GM03348 (cell line): Measurements from ENCODE around the gene PACSIN1.

Experiments used
- DNase-seq: peaks from one replicate; pipeline ENCODE4 v3.0.0; 2012; ENCODE audit warnings: low spot score

Gene PACSIN1

GRCh38 chr6:34562350-34562749 lies 96.5 kb downstream of the PACSIN1 start:
- DNase-seq, result no peak

GRCh38 chr6:34562861-34563512 lies 97.1 kb downstream of the PACSIN1 start:
- no peak for DNase-seq

GRCh38 chr6:34563513-34563870 lies 97.6 kb downstream of the PACSIN1 start:
- no peak for DNase-seq

GRCh38 chr6:34564181-34564580 lies 98.3 kb downstream of the PACSIN1 start:
- DNase-seq, result no peak

- no peak for DNase-seq
Observed at GRCh38 chr6:34565722-34566137, 99.9 kb downstream of the PACSIN1 start.

GRCh38 chr6:34566830-34567546 lies 101.1 kb downstream of the PACSIN1 start:
- DNase-seq, result no peak

- DNase-seq, result no peak
Observed at GRCh38 chr6:34568341-34569201, 102.7 kb downstream of the PACSIN1 start.

GRCh38 chr6:34569361-34569973 lies 103.6 kb downstream of the PACSIN1 start:
- no peak for DNase-seq

- no peak for DNase-seq
Observed at GRCh38 chr6:34570066-34570833, 104.4 kb downstream of the PACSIN1 start.

- DNase-seq, result no peak
Observed at GRCh38 chr6:34571388-34571787, 105.5 kb downstream of the PACSIN1 start.

GRCh38 chr6:34572021-34572420 lies 106.1 kb downstream of the PACSIN1 start:
- no peak for DNase-seq

- DNase-seq, result no peak
Observed at GRCh38 chr6:34572585-34572984, 106.7 kb downstream of the PACSIN1 start.

- no peak for DNase-seq
Observed at GRCh38 chr6:34573567-34574183, 107.8 kb downstream of the PACSIN1 start.

- no peak for DNase-seq
Observed at GRCh38 chr6:34574647-34575293, 108.9 kb downstream of the PACSIN1 start.

GRCh38 chr6:34575326-34575725 lies 109.5 kb downstream of the PACSIN1 start:
- DNase-seq, result no peak

- no peak for DNase-seq
Observed at GRCh38 chr6:34576286-34576955, 110.5 kb downstream of the PACSIN1 start.

- no peak for DNase-seq
Observed at GRCh38 chr6:34578445-34579262, 112.8 kb downstream of the PACSIN1 start.

- no peak for DNase-seq
Observed at GRCh38 chr6:34580707-34581560, 115.1 kb downstream of the PACSIN1 start.
